Metanephros (tissue), 1 donor: Measurements from ENCODE around the gene OST4. TPM values are rescaled to one million over a fixed set of nuclear protein-coding genes. Genes with fewer than 3 reads are reported as not detected.

ENCODE experiments used
- total RNA-seq: library from RNA; depleted of rRNA; stranded (reverse); fragments of >200 nt; gene quantifications from one replicate; pipeline ENCODE4 v1.2.3, GENCODE V29; 2014

Gene OST4
- total RNA-seq, result 166 TPM

GRCh38 chr2:27071277-27071989, at the start of gene OST4:
Gene OST4 (minus strand): TSS chr2:27071654.

GRCh38 chr2:27118525-27119329, 47.3 kb upstream of the OST4 start, which contains the start of gene CGREF1:
Gene CGREF1 (minus strand): TSS chr2:27119128. CDS start chr2:27104366, 14,762 bp downstream.

GRCh38 chr2:27086724-27087593, 15.5 kb upstream of the OST4 start, which contains the start of gene KHK:
Gene KHK (plus strand): TSS chr2:27086772. CDS start chr2:27087260, 488 bp downstream.

GRCh38 chr2:27078267-27079194, 7.1 kb upstream of the OST4 start, which contains the start of gene EMILIN1:
Gene EMILIN1 (plus strand): TSS chr2:27078615. CDS start chr2:27079066, 451 bp downstream.

GRCh38 chr2:27050996-27051901, 20.2 kb downstream of the OST4 start, which contains the start of gene AGBL5:
Gene AGBL5 (plus strand): TSS chr2:27051668. CDS start chr2:27052959, 1,291 bp downstream.

GRCh38 chr2:27032495-27033252, 38.8 kb downstream of the OST4 start, which contains the start of gene TMEM214:
Gene TMEM214 (plus strand): TSS chr2:27032965. CDS start chr2:27033016, 51 bp downstream.

Other genes with a start within 250 kb of the OST4 start
- gene DPYSL5, start 223.5 kb downstream of the OST4 start, total RNA-seq, result 2.1 TPM
- 7.0 TPM for gene MAPRE3, start 101.0 kb downstream of the OST4 start, total RNA-seq
- gene TMEM214, start 38.7 kb downstream of the OST4 start, total RNA-seq, result 33.5 TPM
- 31.6 TPM for gene AGBL5, start 20.0 kb downstream of the OST4 start, total RNA-seq
- 164 TPM for gene EMILIN1, start 7.0 kb upstream of the OST4 start, total RNA-seq
- 18.2 TPM for gene KHK, start 15.1 kb upstream of the OST4 start, total RNA-seq
- gene CGREF1, start 47.5 kb upstream of the OST4 start, total RNA-seq, result 3.6 TPM
- gene ABHD1, start 52.2 kb upstream of the OST4 start, total RNA-seq, result 0.47 TPM
- 27.2 TPM for gene PREB, start 63.0 kb upstream of the OST4 start, total RNA-seq
- not detected for gene PRR30, start 67.8 kb upstream of the OST4 start, total RNA-seq
- gene TCF23, start 77.3 kb upstream of the OST4 start, total RNA-seq, result 0.35 TPM
- gene ATRAID, start 140.4 kb upstream of the OST4 start, total RNA-seq, result 146 TPM
- gene SLC5A6, start 140.6 kb upstream of the OST4 start, total RNA-seq, result 31.8 TPM
- 52.7 TPM for gene CAD, start 145.7 kb upstream of the OST4 start, total RNA-seq
- 2.2 TPM for gene SLC30A3, start 191.4 kb upstream of the OST4 start, total RNA-seq
- 0.12 TPM for gene DNAJC5G, start 203.8 kb upstream of the OST4 start, total RNA-seq
- gene TRIM54, start 210.8 kb upstream of the OST4 start, total RNA-seq, result 10.4 TPM
- 2.5 TPM for gene UCN, start 236.8 kb upstream of the OST4 start, total RNA-seq